Measurements from ENCODE around the gene CFHR2.

CFHR2 gene

GRCh38 chr1:197001828-197002227 lies 58.3 kb downstream of the CFHR2 start:
- DNase-seq (ENCODE audit: low read depth) = no peak

GRCh38 chr1:197003132-197003531 lies 59.6 kb downstream of the CFHR2 start:
- DNase-seq (ENCODE audit: low read depth) = no peak

- no peak for DNase-seq (ENCODE audit: low read depth)
Measured at GRCh38 chr1:197008861-197009260, 65.3 kb downstream of the CFHR2 start.

Data from activated T-cell treated with anti-CD3 and anti-CD28 coated beads for 1 hour (primary cell).